Dendritic cell treated with granulocyte-macrophage colony-stimulating factor and Interleukin-4, amounts not matched to agents 40 ng/mL and 50 ng/mL, for 4 days (primary cell): ENCODE measurements around the gene SIK1.
"Not testable (repeated sequence)": the region's sequence is repeated elsewhere in the genome, so short reads cannot be mapped to it uniquely, and the experiment has no call there.

Experiments
- H3K27ac Mint-ChIP-seq: one replicate; pipeline ENCODE4 v1.8.0; 2022; ENCODE audit warnings: mild to moderate bottlenecking, mixed read lengths
- H3K27me3 Mint-ChIP-seq: one replicate; pipeline ENCODE4 v1.8.0; 2022; ENCODE audit warnings: mild to moderate bottlenecking, mixed read lengths
- H3K36me3 Mint-ChIP-seq: one replicate; pipeline ENCODE4 v1.8.0; 2022; ENCODE audit warnings: low read depth, mixed read lengths
- H3K4me1 Mint-ChIP-seq: one replicate; pipeline ENCODE4 v1.8.0; 2022; ENCODE audit warnings: low read depth, mixed read lengths
- H3K4me3 Mint-ChIP-seq: one replicate; pipeline ENCODE4 v1.8.0; 2022; ENCODE audit warnings: mild to moderate bottlenecking, moderate library complexity, mixed read lengths
- H3K9me3 Mint-ChIP-seq: one replicate; pipeline ENCODE4 v1.8.0; 2022; ENCODE audit warnings: mixed read lengths
- intact Hi-C: fragments of 100-400 bp; cut with micrococcal nuclease; formaldehyde crosslinking; loops from one replicate; pipeline ENCODE4 v1.15.0; 2022

SIK1 gene

GRCh38 chr21:43450287-43450686 is 23.4 kb upstream of the SIK1 start:
- H3K4me1 Mint-ChIP-seq, H3K36me3 Mint-ChIP-seq, H3K4me3 Mint-ChIP-seq, intact Hi-C loops, H3K27me3 Mint-ChIP-seq, H3K9me3 Mint-ChIP-seq, H3K27ac Mint-ChIP-seq: not testable (repeated sequence)

DNA sequence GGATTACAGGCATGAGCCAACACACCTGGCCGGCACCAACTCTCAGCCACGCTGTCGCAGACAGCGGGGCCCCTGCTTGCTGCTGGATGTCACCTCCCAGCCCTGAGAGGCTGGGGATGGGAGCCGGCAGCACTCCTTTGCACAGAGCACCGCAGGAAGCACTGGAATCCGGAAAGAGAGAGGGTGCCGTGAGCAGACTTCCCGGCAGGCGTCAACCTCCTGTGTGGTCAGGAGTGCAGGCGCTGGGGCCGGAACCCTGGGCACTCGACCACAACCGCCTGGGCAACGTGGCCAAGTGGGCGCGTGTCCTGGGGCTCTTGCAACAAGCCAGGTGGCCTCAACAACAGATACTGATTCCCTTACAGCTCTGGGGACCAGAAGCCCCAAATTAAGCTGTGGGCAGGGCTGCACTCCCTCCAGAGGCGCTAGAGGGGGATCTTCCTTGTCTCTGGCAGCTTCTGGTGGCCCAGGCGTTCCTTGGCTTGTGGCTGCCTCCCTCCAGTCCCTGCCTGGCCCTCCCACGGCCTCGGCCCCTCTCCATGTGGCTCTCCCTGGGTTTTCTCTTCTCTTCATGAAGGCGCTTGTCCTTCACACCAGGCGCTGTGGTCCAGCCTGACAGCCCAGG is 20.5 kb upstream of the SIK1 start:
- H3K36me3 Mint-ChIP-seq, intact Hi-C loops, H3K4me3 Mint-ChIP-seq, H3K9me3 Mint-ChIP-seq, H3K27ac Mint-ChIP-seq, H3K4me1 Mint-ChIP-seq, H3K27me3 Mint-ChIP-seq: not testable (repeated sequence)

GRCh38 chr21:43446277-43446932 is 19.5 kb upstream of the SIK1 start:
- H3K4me3 Mint-ChIP-seq, H3K4me1 Mint-ChIP-seq, H3K27me3 Mint-ChIP-seq, H3K36me3 Mint-ChIP-seq, H3K9me3 Mint-ChIP-seq, intact Hi-C loops, H3K27ac Mint-ChIP-seq: not testable (repeated sequence)

GRCh38 chr21:43444524-43444923 is 17.6 kb upstream of the SIK1 start:
- H3K27ac Mint-ChIP-seq, intact Hi-C loops, H3K9me3 Mint-ChIP-seq, H3K27me3 Mint-ChIP-seq, H3K4me1 Mint-ChIP-seq, H3K36me3 Mint-ChIP-seq, H3K4me3 Mint-ChIP-seq: not testable (repeated sequence)

GRCh38 chr21:43442571-43442970 is 15.6 kb upstream of the SIK1 start:
- H3K4me1 Mint-ChIP-seq, H3K9me3 Mint-ChIP-seq, H3K27ac Mint-ChIP-seq, H3K36me3 Mint-ChIP-seq, H3K4me3 Mint-ChIP-seq, H3K27me3 Mint-ChIP-seq, intact Hi-C loops: not testable (repeated sequence)

DNA sequence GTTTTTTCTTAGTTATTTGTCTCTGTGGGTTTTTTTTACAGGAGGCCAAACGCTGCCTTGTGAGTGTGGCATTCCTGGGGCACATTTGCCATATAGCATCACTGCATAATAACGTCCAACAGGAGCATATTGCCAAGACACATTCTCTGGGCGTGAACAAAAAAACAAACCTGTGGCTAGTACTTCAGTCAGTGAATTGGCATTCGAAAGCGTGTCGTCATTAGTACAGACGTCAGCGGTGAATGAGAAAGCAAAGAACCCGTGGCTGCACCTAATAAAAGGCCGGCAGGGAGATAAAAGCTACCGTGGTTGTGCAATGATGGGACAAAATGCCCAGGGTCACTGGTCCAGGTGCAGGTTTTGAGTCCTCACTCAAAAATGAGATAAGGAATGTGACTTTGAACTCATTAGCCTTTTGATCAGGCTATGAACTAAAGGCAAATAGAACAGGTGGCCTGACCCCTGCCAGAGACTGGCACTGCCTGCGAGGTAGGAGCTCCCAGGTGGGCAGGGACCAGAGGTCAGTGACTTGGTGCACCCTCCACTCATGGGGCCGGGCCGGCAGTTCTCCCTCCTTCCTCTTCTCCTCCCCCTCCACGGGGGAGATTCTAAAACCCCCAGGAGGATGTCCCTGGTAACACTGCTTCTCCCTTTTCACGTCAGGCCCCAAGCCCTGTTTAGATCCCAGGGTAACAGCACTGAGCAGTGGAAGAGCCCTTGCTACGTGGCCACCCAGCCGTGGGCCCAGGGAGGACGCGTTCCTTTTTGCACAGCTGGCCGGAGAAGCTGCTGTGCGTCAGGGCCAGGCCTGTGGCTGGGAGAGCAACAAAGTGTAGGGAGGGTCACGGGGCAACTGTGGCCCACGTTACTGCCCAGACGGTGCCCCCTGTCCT is 14.2 kb upstream of the SIK1 start:
- H3K4me3 Mint-ChIP-seq, H3K27ac Mint-ChIP-seq, H3K36me3 Mint-ChIP-seq, intact Hi-C loops, H3K9me3 Mint-ChIP-seq, H3K4me1 Mint-ChIP-seq, H3K27me3 Mint-ChIP-seq: not testable (repeated sequence)

DNA sequence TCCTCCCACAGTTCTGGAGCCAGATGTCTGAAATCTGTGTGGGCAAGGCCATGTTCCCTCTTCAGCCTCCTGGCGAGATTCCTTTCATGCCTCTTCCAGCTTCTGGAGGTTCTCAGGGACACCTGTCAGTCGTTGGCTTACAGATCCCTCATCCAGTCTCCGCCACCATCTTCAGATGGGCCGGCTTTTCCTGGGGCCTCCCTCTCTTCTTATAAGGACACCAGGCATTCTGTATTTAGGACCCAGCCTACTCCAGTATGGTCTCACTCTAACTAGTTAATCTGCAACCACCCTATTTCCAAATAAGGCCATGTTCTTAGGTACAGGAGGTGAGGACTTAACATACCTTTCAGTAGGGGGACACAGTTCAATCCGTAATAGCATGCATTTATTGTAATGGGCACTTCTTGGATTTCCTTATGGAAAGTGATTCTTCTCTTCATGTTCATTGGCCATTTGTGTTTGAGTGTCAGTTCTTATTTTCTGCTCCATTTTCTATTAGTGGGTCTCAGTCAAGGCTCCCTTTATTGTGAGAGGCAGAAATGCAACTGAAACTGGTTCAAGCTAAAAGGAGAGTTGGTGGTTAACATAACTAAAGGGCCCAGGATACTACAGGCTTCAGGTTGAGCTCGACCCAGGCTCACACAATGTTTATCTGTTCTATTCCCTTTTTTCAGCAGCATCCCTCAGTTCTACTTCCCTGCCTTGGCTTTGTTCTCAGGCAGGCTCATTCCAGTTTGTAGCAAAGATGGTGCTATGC is 12.6 kb upstream of the SIK1 start:
- H3K27ac Mint-ChIP-seq, H3K9me3 Mint-ChIP-seq, H3K4me1 Mint-ChIP-seq, intact Hi-C loops, H3K36me3 Mint-ChIP-seq, H3K4me3 Mint-ChIP-seq, H3K27me3 Mint-ChIP-seq: not testable (repeated sequence)

GRCh38 chr21:43436272-43436671 is 9.3 kb upstream of the SIK1 start:
- H3K4me1 Mint-ChIP-seq, intact Hi-C loops, H3K4me3 Mint-ChIP-seq, H3K27me3 Mint-ChIP-seq, H3K9me3 Mint-ChIP-seq, H3K36me3 Mint-ChIP-seq, H3K27ac Mint-ChIP-seq: not testable (repeated sequence)

GRCh38 chr21:43433340-43434136 is 6.6 kb upstream of the SIK1 start:
- intact Hi-C loops, H3K9me3 Mint-ChIP-seq, H3K36me3 Mint-ChIP-seq, H3K4me3 Mint-ChIP-seq, H3K27me3 Mint-ChIP-seq, H3K27ac Mint-ChIP-seq, H3K4me1 Mint-ChIP-seq: not testable (repeated sequence)

DNA sequence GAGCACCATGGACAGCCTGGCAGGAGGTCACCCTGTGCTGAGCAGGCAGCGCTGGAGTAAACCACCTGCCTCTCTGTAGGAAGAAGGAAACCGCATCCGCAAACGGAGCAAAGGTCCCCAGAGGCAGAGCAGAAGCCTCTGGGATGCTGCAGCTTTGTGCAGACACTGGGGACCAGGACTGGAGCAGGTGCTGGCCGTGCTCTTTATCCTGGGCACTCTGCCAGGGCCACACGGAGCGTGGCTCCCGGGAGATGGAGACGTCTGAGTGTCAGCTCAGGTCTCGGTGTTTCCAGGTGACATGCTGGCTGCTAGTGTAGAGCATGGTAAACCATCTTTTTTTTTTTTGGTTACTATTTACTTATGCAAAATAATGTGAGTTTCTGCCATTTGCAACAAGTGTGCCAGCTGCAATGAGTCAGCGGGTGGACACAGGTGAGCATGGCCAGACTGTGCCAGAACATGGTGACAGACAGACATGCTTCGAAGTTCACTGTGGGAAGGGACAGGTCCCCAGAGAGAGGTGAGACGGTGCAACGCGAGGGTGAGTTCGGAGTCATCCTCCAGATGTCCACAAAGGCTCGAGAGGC is 4.0 kb upstream of the SIK1 start:
- H3K4me3 Mint-ChIP-seq, H3K27me3 Mint-ChIP-seq, H3K27ac Mint-ChIP-seq, H3K4me1 Mint-ChIP-seq, intact Hi-C loops, H3K9me3 Mint-ChIP-seq, H3K36me3 Mint-ChIP-seq: not testable (repeated sequence)

DNA sequence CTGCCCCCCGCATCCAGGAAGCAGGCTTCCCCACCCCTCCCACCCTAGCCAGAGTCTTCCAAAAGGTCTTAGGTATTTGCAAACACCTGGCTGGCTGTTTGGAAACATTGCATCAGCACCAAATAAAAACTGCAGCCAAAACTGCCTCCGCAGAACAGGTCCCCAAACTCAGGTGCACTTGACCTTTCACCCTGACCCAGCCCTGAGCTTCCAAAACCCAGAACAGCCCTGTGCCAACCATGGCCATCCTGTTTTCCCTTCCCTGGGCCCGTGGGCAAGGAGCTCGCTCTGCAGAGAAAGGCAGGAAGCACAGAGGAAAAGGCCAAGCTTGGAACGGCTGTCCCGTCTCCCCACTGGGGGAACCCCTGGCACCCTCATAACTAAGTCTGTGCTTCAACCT is 2.0 kb upstream of the SIK1 start:
- H3K4me3 Mint-ChIP-seq, H3K27me3 Mint-ChIP-seq, H3K36me3 Mint-ChIP-seq, H3K9me3 Mint-ChIP-seq, intact Hi-C loops, H3K27ac Mint-ChIP-seq, H3K4me1 Mint-ChIP-seq: not testable (repeated sequence)

GRCh38 chr21:43427242-43427559 is 270 bp upstream of the SIK1 start:
- H3K27me3 Mint-ChIP-seq, intact Hi-C loops, H3K4me1 Mint-ChIP-seq, H3K4me3 Mint-ChIP-seq, H3K36me3 Mint-ChIP-seq, H3K27ac Mint-ChIP-seq, H3K9me3 Mint-ChIP-seq: not testable (repeated sequence)

DNA sequence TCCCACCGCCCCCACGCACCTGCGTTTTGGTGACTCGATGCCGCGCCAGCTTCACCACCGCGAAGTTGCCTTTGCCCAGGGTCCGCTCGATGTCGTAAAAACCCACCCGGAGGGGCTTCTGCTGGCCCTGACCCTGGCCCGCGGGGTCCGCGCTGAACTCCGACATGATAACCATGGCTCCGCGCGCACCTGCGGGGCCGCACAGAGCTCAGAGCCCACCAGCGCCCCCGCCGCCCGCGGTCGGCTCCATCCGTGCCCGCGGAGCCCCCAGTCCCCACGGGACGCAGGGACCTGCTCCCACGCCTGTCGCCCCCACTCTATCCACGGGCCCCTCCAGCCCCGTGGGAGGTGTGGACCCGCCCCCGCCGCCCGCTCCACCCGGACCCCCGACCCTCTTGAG is 927 bp downstream of the SIK1 start:
- H3K4me3 Mint-ChIP-seq, H3K4me1 Mint-ChIP-seq, intact Hi-C loops, H3K36me3 Mint-ChIP-seq, H3K9me3 Mint-ChIP-seq, H3K27ac Mint-ChIP-seq, H3K27me3 Mint-ChIP-seq: not testable (repeated sequence)
